ENCODE measurements around the gene PCDHA10. TPM values are rescaled to one million over a fixed set of nuclear protein-coding genes. Genes with fewer than 3 reads are reported as not detected.

The PCDHA10 gene
- total RNA-seq, 3 donors from 2014 or later: not detected

DNA sequence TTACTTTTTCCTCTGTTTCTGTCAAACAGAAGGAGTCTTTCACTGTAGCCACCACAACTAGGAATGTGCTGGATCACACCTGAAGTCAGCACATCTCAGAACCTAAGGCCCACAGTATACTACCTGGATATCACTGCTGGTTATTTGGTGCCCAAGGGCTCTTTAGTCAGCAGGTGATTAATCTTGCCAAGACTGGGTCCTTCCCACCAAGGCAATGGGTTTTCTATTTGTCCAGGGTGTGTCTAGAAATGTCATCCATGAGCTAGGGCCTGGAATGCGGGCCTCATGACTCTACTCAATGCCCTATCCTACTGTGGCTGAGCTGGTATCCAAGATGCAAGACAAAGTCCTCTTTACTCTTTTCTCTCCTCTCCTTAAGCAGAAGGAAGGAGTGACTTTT, 60.6 kb downstream of the PCDHA10 start:
- Mint-ChIP-seq H3K9me3 (peaks cover 6% of the 10 kb centered on the region), H3K4me3 (no peak overlapping the region), H3K36me3 (ENCODE audit: insufficient read depth) (no peaks in the 10 kb centered on the region), H3K4me1 (ENCODE audit: low read depth) (no peaks in the 10 kb centered on the region), H3K27me3 (ENCODE audit: low read depth) (peaks cover 3% of the 10 kb centered on the region)
- DNase-seq (no peak), ATAC-seq (no peak)

Other genes with a start within 250 kb of the PCDHA10 start
- gene CD14, start 222.7 kb upstream of the PCDHA10 start, total RNA-seq: under 1 TPM; 0.43 to 0.86 (median 0.50) TPM
- gene TMCO6, start 216.4 kb upstream of the PCDHA10 start, total RNA-seq: 10 to 100 TPM; 16.5 to 20.6 (median 20.0) TPM
- 10 to 100 TPM; 68.6 to 78.2 (median 72.5) TPM for gene NDUFA2, start 208.3 kb upstream of the PCDHA10 start, total RNA-seq
- 100 to 1,000 TPM; 102 to 110 (median 106) TPM for gene IK, start 208.1 kb upstream of the PCDHA10 start, total RNA-seq
- gene WDR55, start 191.0 kb upstream of the PCDHA10 start, total RNA-seq: 10 to 100 TPM; 47.7 to 50.0 (median 49.5) TPM
- gene DND1, start 182.3 kb upstream of the PCDHA10 start, total RNA-seq: 1 to 10 TPM; 3.1 to 5.6 (median 4.5) TPM
- 100 to 1,000 TPM; 125 to 133 (median 131) TPM for gene HARS1, start 164.5 kb upstream of the PCDHA10 start, total RNA-seq
- gene HARS2, start 164.4 kb upstream of the PCDHA10 start, total RNA-seq: 10 to 100 TPM; 28.6 to 31.3 (median 29.5) TPM
- gene ZMAT2, start 155.4 kb upstream of the PCDHA10 start, total RNA-seq: 10 to 100 TPM; 83.2 to 91.9 (median 83.6) TPM
- not detected for gene PCDHA1, start 69.8 kb upstream of the PCDHA10 start, total RNA-seq
- not detected for gene PCDHA2, start 61.0 kb upstream of the PCDHA10 start, total RNA-seq
- not detected for gene PCDHA3, start 54.8 kb upstream of the PCDHA10 start, total RNA-seq
- gene PCDHA4, start 48.8 kb upstream of the PCDHA10 start, total RNA-seq: under 1 TPM in 2 of 3 donors, not detected in 1; 0.08 to 0.14 TPM
- not detected for gene PCDHA5, start 34.3 kb upstream of the PCDHA10 start, total RNA-seq
- gene PCDHA6, start 27.9 kb upstream of the PCDHA10 start, total RNA-seq: not detected
- gene PCDHA7, start 21.6 kb upstream of the PCDHA10 start, total RNA-seq: not detected
- gene PCDHA8, start 14.7 kb upstream of the PCDHA10 start, total RNA-seq: not detected
- gene PCDHA9, start 7.5 kb upstream of the PCDHA10 start, total RNA-seq: not detected
- not detected for gene PCDHA11, start 13.1 kb downstream of the PCDHA10 start, total RNA-seq
- not detected for gene PCDHA12, start 19.4 kb downstream of the PCDHA10 start, total RNA-seq
- not detected for gene PCDHA13, start 26.2 kb downstream of the PCDHA10 start, total RNA-seq
- gene PCDHAC1, start 70.4 kb downstream of the PCDHA10 start, total RNA-seq: under 1 TPM in 1 of 3 donors, not detected in 2; 0.05 TPM
- gene PCDHAC2, start 110.6 kb downstream of the PCDHA10 start, total RNA-seq: not detected
- not detected for gene PCDHB1, start 195.5 kb downstream of the PCDHA10 start, total RNA-seq
- gene PCDHB2, start 238.7 kb downstream of the PCDHA10 start, total RNA-seq: under 1 TPM in 1 of 3 donors, not detected in 2; 0.19 TPM
- gene PCDHB3, start 244.6 kb downstream of the PCDHA10 start, total RNA-seq: not detected